ENCODE results near the gene ELOVL3. TPM values are rescaled to one million over a fixed set of nuclear protein-coding genes. Genes with fewer than 3 reads are reported as not detected.

ELOVL3 gene
- total and polyA plus RNA-seq, 8 donors: 0.12 to 0.92 (median 0.58) TPM

DNA sequence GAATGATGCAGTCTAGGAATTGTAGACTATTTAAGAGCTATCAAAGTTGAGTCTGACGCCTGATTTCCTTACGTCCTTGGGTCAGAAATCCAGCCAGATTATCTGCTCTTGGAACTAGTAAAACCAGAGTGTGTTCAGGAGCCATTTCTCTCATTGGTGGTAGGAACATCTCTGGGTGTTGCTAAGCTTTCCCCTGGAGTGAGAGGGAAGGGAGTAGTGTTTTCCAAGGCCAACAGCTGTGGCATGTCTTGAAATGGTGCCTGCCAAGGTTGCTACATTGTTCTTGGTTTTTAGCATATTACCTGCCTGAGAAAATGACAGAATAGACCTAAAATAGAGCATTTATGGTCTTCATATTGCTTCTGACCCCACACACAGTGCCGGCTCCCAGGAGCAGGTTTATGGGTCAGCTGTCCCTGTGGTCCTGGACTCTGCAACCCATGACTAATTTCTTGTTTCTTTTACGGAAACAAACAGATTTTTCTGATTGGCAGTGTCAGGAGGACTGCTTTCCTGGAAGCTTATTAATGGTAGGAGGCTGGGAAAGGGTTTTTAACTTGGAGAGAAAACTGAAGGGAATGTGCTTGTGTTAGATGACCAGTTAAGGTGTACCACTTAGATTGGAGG is 36.8 kb downstream of the ELOVL3 start:
- TF ChIP-seq, protein P1, sequence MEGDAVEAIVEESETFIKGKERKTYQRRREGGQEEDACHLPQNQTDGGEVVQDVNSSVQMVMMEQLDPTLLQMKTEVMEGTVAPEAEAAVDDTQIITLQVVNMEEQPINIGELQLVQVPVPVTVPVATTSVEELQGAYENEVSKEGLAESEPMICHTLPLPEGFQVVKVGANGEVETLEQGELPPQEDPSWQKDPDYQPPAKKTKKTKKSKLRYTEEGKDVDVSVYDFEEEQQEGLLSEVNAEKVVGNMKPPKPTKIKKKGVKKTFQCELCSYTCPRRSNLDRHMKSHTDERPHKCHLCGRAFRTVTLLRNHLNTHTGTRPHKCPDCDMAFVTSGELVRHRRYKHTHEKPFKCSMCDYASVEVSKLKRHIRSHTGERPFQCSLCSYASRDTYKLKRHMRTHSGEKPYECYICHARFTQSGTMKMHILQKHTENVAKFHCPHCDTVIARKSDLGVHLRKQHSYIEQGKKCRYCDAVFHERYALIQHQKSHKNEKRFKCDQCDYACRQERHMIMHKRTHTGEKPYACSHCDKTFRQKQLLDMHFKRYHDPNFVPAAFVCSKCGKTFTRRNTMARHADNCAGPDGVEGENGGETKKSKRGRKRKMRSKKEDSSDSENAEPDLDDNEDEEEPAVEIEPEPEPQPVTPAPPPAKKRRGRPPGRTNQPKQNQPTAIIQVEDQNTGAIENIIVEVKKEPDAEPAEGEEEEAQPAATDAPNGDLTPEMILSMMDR (IDR thresholded peaks at IDR 0.05): no peak
- no peak for DNase-seq
- Histone ChIP-seq H3K4me3 (no peak overlapping the region), H3K9me3 (no peaks in the 10 kb centered on the region), H3K36me3 (peaks cover 0 to 40% of the 10 kb centered on the region in 2 donors), H3K4me1 (peaks cover under 1 to 17% of the 10 kb centered on the region in 2 donors), H3K27me3 (no peaks in the 10 kb centered on the region), H3K27ac (no peak overlapping the region)
- intact Hi-C loops (cut with DNase I): no loop called here
- ATAC-seq: no peak

DNA sequence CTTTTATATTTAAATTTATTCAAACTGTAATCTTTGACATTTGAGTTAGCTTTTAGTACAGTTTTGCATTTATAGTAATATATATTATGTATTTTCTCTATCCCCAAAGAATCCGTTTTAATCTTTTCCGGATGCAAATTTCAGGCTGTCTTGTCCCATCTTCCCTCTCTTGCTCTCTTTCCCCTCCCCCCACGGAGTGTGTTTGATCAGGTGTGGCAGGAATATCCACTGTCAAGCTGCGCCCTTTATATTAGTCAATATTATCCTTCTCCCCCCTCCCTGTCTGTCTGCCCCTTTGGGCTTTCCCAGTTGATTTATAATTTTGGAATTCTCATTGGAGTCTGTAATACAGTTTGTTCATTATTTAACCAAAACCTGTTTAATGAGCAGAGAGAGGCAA is 38.3 kb downstream of the ELOVL3 start:
- Histone ChIP-seq H3K36me3 (peaks cover 0 to 32% of the 10 kb centered on the region in 2 donors), H3K9me3 (no peaks in the 10 kb centered on the region), H3K4me3 (no peak overlapping the region), H3K27ac (no peak overlapping the region), H3K27me3 (no peaks in the 10 kb centered on the region), H3K4me1 (peaks cover 7 to 30% of the 10 kb centered on the region in 2 donors)
- intact Hi-C loops (cut with DNase I): no loop called here
- no peak for ATAC-seq
- TF ChIP-seq, protein P1 (IDR thresholded peaks at IDR 0.05): no peak
- no peak for DNase-seq

DNA sequence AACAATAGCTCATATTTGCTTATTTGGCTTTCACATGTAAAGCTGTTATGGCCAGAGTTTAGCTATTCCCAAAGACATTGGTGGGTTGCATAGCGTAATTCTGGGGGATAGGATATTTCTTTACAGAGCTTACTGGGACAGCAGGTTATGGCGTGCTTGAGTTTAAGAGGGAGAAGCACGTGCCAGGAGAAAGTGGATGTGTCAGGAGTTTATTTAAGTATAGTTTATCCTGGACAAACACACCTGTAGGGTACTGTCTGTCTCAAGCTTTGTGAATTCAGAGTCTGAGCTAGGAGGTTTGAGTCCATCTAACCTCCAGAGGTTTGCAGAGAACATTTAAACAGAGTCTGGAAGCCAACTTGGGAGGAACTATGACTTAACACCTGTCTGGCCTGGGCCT is 40.6 kb downstream of the ELOVL3 start:
- H3K27ac ChIP-seq: peak overlapping the region in 1 of 2 donors; percentile 5
- no peak for DNase-seq
- peaks cover 0 to 9% of the 10 kb centered on the region in 2 donors for H3K36me3 ChIP-seq
- H3K27me3 ChIP-seq: no peaks in the 10 kb centered on the region
- H3K4me1 ChIP-seq: peaks cover 7 to 33% of the 10 kb centered on the region in 2 donors
- no peaks in the 10 kb centered on the region for H3K9me3 ChIP-seq
- TF ChIP-seq, protein P1 (IDR thresholded peaks at IDR 0.05): no peak
- ATAC-seq: peak; percentile 67
- intact Hi-C loops (cut with DNase I): no loop called here
- H3K4me3 ChIP-seq: no peak overlapping the region

DNA sequence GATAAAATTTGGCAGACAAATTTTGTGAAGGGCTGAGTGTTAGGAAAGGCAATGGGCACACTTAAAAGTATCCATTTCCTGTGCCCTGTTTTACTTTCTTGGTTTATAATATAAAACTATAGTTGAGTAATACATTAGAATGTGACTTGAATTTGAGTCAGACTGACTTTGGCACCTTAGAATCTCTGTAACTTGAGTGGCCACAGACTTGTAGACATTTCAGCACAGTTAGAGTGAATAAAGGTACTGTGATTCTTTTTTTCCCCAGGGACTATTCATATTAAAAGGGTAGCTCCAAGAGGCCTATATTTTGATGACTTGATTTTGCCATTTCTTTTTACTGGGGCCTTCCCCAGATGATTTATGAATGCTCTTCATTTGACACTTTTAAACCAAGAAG is 41.6 kb downstream of the ELOVL3 start:
- DNase-seq (peak in 1 of 4 donors; percentile 1), ATAC-seq (peak; percentile 53)
- Histone ChIP-seq H3K36me3 (no peaks in the 10 kb centered on the region), H3K4me3 (no peak overlapping the region), H3K27ac (peak overlapping the region in 1 of 2 donors; percentile 31), H3K27me3 (no peaks in the 10 kb centered on the region), H3K4me1 (peaks cover 7 to 33% of the 10 kb centered on the region in 2 donors), H3K9me3 (no peaks in the 10 kb centered on the region)
- intact Hi-C loops (cut with DNase I): no loop called here
- TF ChIP-seq, protein P1 (IDR thresholded peaks at IDR 0.05): no peak

DNA sequence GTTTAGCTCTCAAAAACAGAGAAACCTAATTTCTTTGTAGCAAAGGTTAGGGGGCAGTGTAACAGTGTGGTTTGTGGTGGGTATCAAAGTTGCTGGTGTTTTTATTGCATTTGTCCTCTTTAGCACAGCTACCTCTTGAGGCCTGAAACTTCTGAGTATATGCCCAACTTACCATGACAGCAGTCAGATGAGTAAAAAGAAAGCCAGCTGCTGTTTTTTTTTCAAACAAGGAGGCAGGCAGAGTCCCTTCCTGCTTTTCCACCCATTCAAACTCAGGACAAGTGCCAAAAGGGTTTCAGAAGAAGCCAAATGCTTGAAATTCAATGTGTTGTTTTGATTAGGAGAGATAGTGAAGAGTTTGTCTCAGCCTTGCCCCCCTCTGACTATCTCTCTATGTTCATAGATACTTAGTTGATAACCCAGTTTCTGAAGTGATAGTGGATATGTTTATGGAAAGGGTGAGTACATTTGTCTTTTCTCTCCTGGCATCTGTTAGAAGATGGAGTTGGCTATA is 42.3 kb downstream of the ELOVL3 start:
- H3K4me1 ChIP-seq: peaks cover 7 to 33% of the 10 kb centered on the region in 2 donors
- intact Hi-C loops (cut with DNase I): no loop called here
- H3K27ac ChIP-seq: peak overlapping the region in 1 of 2 donors; percentile 31
- TF ChIP-seq, protein P1 (IDR thresholded peaks at IDR 0.05): no peak
- H3K4me3 ChIP-seq: no peak overlapping the region
- no peak for ATAC-seq
- DNase-seq: peak in 2 of 4 donors; percentile 38 to 81
- no peaks in the 10 kb centered on the region for H3K9me3 ChIP-seq
- no peaks in the 10 kb centered on the region for H3K36me3 ChIP-seq
- H3K27me3 ChIP-seq: no peaks in the 10 kb centered on the region
